ENCODE data around the gene OTUB1. TPM values are rescaled to one million over a fixed set of nuclear protein-coding genes. Genes with fewer than 3 reads are reported as not detected.

Gene OTUB1
- total and polyA plus RNA-seq, 2 of the 13 experiments (the other 11 are each of a cell fraction or from before 2014, with no cell fraction given), result 58.8 to 130 TPM

- no peak for TF ChIP-seq AKNA (CRISPR knock-in tag; IDR thresholded peaks at IDR 0.05; ENCODE audit: borderline replicate concordance)
- no peak for TF ChIP-seq ZNF703 (CRISPR knock-in tag; IDR thresholded peaks at IDR 0.05; ENCODE audit: borderline replicate concordance)
- TF ChIP-seq PRDM10 (CRISPR knock-in tag; IDR thresholded peaks at IDR 0.05; ENCODE audit: low read depth), result no peak
- peak; percentile 83 for TF ChIP-seq ZNF451 (CRISPR knock-in tag; IDR thresholded peaks at IDR 0.05)
- TF ChIP-seq PRDM15 (CRISPR knock-in tag; IDR thresholded peaks at IDR 0.05), result peak; percentile 65; the same call in 1 of the 2 replicates
- peak; percentile 60; the same call in 1 of the 2 replicates for TF ChIP-seq MTF1 (CRISPR knock-in tag; IDR thresholded peaks at IDR 0.05)
- peak; percentile 96 for TF ChIP-seq ZNF605 (CRISPR knock-in tag; IDR thresholded peaks at IDR 0.05)
- 0 out of 2 replicates have a peak, but pooled peaks have one; percentile 75 for TF ChIP-seq BATF2 (CRISPR knock-in tag; IDR thresholded peaks at IDR 0.05)
- TF ChIP-seq DMAP1 (CRISPR knock-in tag; IDR thresholded peaks at IDR 0.05), result peak; percentile 89
- TF ChIP-seq AGO1 (IDR thresholded peaks at IDR 0.05; ENCODE audit: low read depth, low read length, poor library complexity, severe bottlenecking), result no peak
- TF ChIP-seq SAP130 (CRISPR knock-in tag; IDR thresholded peaks at IDR 0.05; ENCODE audit: low read depth), result peak; percentile 93
- no peak for TF ChIP-seq RCOR2 (CRISPR knock-in tag; IDR thresholded peaks at IDR 0.05)
- peak; percentile 100 for TF ChIP-seq HOXA3 (CRISPR knock-in tag; IDR thresholded peaks at IDR 0.05)
- no peak for TF ChIP-seq ZNF615 (CRISPR knock-in tag; IDR thresholded peaks at IDR 0.05; ENCODE audit: borderline replicate concordance)
- TF ChIP-seq ZNF382 (CRISPR knock-in tag; IDR thresholded peaks at IDR 0.05; ENCODE audit: borderline replicate concordance), result no peak
Measured at GRCh38 chr11:63974259-63975143, 11.7 kb upstream of the OTUB1 start, which contains the start of gene COX8A (continued).
